H1 (cell line): ENCODE measurements around the gene CSN3. TPM values are rescaled to one million over a fixed set of nuclear protein-coding genes. Genes with fewer than 3 reads are reported as not detected.

Source experiments
- EGR1 ChIP-seq: IDR thresholded peaks from 2 replicates; pipeline ENCODE4 v1.6.1; 2011; ENCODE audit warnings: low read depth, low read length, borderline replicate concordance
- KDM4A ChIP-seq: IDR thresholded peaks from one replicate; pipeline ENCODE4 v1.7.1; 2012; ENCODE audit warnings: low read depth, mild to moderate bottlenecking, moderate library complexity, low read length, inconsistent platforms; ENCODE audit not compliant: severe bottlenecking
- MAX ChIP-seq: IDR thresholded peaks from 2 replicates; pipeline ENCODE4 v1.6.1; 2012; ENCODE audit warnings: inconsistent platforms
- RXRA ChIP-seq: IDR thresholded peaks from 2 replicates; pipeline ENCODE4 v1.6.1; 2011; ENCODE audit warnings: low read depth, mild to moderate bottlenecking, low read length, moderate library complexity; ENCODE audit not compliant: insufficient read depth
- polyA plus RNA-seq, 7 experiments: library from polyadenylated mRNA; depleted of rRNA in 3 of 7; stranded (reverse) in 5 of 7; unstranded in 2 of 7; fragments of >200 nt in 5 of 7; fragments of 200-250 nt in 2 of 7; gene quantifications; 1 replicate in 5 of 7; 2 replicates in 1 of 7; 4 replicates in 1 of 7; pipeline versions ENCODE4 v1.2.1 to v1.2.3, GENCODE V29; 2011 to 2013; ENCODE audit warnings: missing spikeins in 2 of 7, mixed read lengths in 2 of 7
- total RNA-seq: library from RNA; stranded (reverse); fragmentation: NEBNext Ultra II Directional; extraction: Animal tissue kit (Norgen Biotek cat#: 25700); gene quantifications from 2 replicates; pipeline ENCODE4 v1.2.1, GENCODE V29; 2021

Gene CSN3
- total and polyA plus RNA-seq, 2 of the 8 experiments (the other 6 are each of a cell fraction or from before 2014, with no cell fraction given) = not detected

GRCh38 chr4:70297576-70297975 is 55.2 kb downstream of the CSN3 start (continued):
- no peak for TF ChIP-seq EGR1
- no peak for TF ChIP-seq MAX
- TF ChIP-seq KDM4A = no peak
- no peak for TF ChIP-seq RXRA
- TF ChIP-seq, all 59 proteins: peak for 0
